ENCODE results near the gene SLC2A13. TPM values are rescaled to one million over a fixed set of nuclear protein-coding genes. Genes with fewer than 3 reads are reported as not detected.

SLC2A13 gene
- total RNA-seq, 1 experiment from 2014 or later: 15.3 TPM

- Mint-ChIP-seq H3K27me3 (ENCODE audit: low read depth) (no peaks in the 10 kb centered on the region), H3K9me3 (no peaks in the 10 kb centered on the region), H3K36me3 (no peaks in the 10 kb centered on the region), H3K4me3 (peak overlapping the region; percentile 28), H3K4me1 (peaks cover 69% of the 10 kb centered on the region), H3K27ac (peak overlapping the region; percentile 98)
- CTCF ChIA-PET: interaction anchor here (2.8 kb wide), 1 partner anchor 9 kb away, joined by 17 read pairs; no protein-coding TSS in a partner anchor
- POLR2A ChIA-PET: no interaction called here
- peak; percentile 83 for ATAC-seq
- no peak for DNase-seq (ENCODE audit: low spot score)
- TF ChIP-seq ATF2 (CRISPR knock-in tag; IDR thresholded peaks at IDR 0.05; ENCODE audit: borderline replicate concordance, low read depth) (no peak), PRDM15 (CRISPR knock-in tag; IDR thresholded peaks at IDR 0.05) (no peak)
Measured at GRCh38 chr12:40020261-40020691, 85.6 kb downstream of the SLC2A13 start.

- peaks cover 65% of the 10 kb centered on the region for H3K4me1 Mint-ChIP-seq
- no peaks in the 10 kb centered on the region for H3K9me3 Mint-ChIP-seq
- H3K4me3 Mint-ChIP-seq: no peak overlapping the region
- ChIA-PET CTCF (no interaction called here), POLR2A (no interaction called here)
- H3K36me3 Mint-ChIP-seq: no peaks in the 10 kb centered on the region
- DNase-seq (ENCODE audit: low spot score) (no peak), ATAC-seq (no peak)
- H3K27ac Mint-ChIP-seq: no peak overlapping the region
- H3K27me3 Mint-ChIP-seq (ENCODE audit: low read depth): no peaks in the 10 kb centered on the region
- TF ChIP-seq E2F1 (CRISPR knock-in tag; IDR thresholded peaks at IDR 0.05): no peak
- TF ChIP-seq MLX (CRISPR knock-in tag; IDR thresholded peaks at IDR 0.05): no peak
- no peak for TF ChIP-seq ZNF532 (CRISPR knock-in tag; IDR thresholded peaks at IDR 0.05; ENCODE audit: borderline replicate concordance)
Measured at GRCh38 chr12:40017488-40017887, 88.4 kb downstream of the SLC2A13 start.

GRCh38 chr12:40016980-40017379 lies 88.9 kb downstream of the SLC2A13 start:
- POLR2A ChIA-PET: no interaction called here
- Mint-ChIP-seq H3K27ac (no peak overlapping the region), H3K4me1 (peaks cover 65% of the 10 kb centered on the region), H3K36me3 (no peaks in the 10 kb centered on the region), H3K4me3 (no peak overlapping the region), H3K9me3 (no peaks in the 10 kb centered on the region), H3K27me3 (ENCODE audit: low read depth) (no peaks in the 10 kb centered on the region)
- DNase-seq (ENCODE audit: low spot score) (no peak), ATAC-seq (no peak)
- CTCF ChIA-PET: no interaction called here
- no peak for TF ChIP-seq SP1 (CRISPR knock-in tag; conservative IDR thresholded peaks at IDR 0.05)
- no peak for TF ChIP-seq USF2 (CRISPR knock-in tag; IDR thresholded peaks at IDR 0.05)
- no peak for TF ChIP-seq NR1H2 (CRISPR knock-in tag; IDR thresholded peaks at IDR 0.05)
- no peak for TF ChIP-seq MAX (CRISPR knock-in tag; IDR thresholded peaks at IDR 0.05)
- no peak for TF ChIP-seq TEAD4 (CRISPR knock-in tag; IDR thresholded peaks at IDR 0.05)
- no peak for TF ChIP-seq ZNF281 (CRISPR knock-in tag; IDR thresholded peaks at IDR 0.05)
- TF ChIP-seq STAT6 (CRISPR knock-in tag; conservative IDR thresholded peaks at IDR 0.05; ENCODE audit: low read depth): no peak
